Muscle of leg (tissue), 11 donors: ENCODE data around the gene FKBP8. TPM values are rescaled to one million over a fixed set of nuclear protein-coding genes. Genes with fewer than 3 reads are reported as not detected.

Experiments used
- DNase-seq: peaks from one replicate; pipeline ENCODE4 v3.0.0; 2013
- H3K27ac ChIP-seq: one replicate; pipeline ENCODE4 v1.5.1; 2013; ENCODE audit warnings: mild to moderate bottlenecking, low read length, control low read depth
- H3K27me3 ChIP-seq: one replicate; pipeline ENCODE4 v1.6.1; 2013; ENCODE audit warnings: low read length; ENCODE audit not compliant: control insufficient read depth, insufficient read depth
- H3K36me3 ChIP-seq: one replicate; pipeline ENCODE4 v1.6.1; 2013; ENCODE audit warnings: low read length; ENCODE audit not compliant: control insufficient read depth, insufficient read depth
- H3K4me1 ChIP-seq: one replicate; pipeline ENCODE4 v1.6.1; 2013; ENCODE audit warnings: low read length; ENCODE audit not compliant: control insufficient read depth, insufficient read depth
- H3K4me3 ChIP-seq: one replicate; pipeline ENCODE4 v1.5.1; 2013; ENCODE audit warnings: low read length, control low read depth
- H3K9me3 ChIP-seq: replicated peaks from 2 replicates; pipeline ENCODE4 v1.6.1; 2013; ENCODE audit warnings: low read depth, low read length; ENCODE audit not compliant: control insufficient read depth
- WGBS: methylation state at CpG from one replicate; pipeline ENCODE4 v1.1.5; 2013; ENCODE audit warnings: missing lambda C conversion rate; ENCODE audit not compliant: insufficient coverage; 5-methylcytosine and 5-hydroxymethylcytosine counted together
- polyA plus RNA-seq, 8 donors: library from polyadenylated mRNA; unstranded; fragments of 120-200 nt; gene quantifications; one replicate each; pipeline versions ENCODE4 v1.2.1 to v1.2.3, GENCODE V29; 2013; ENCODE audit warnings: inconsistent platforms in 1 of 8, low replicate concordance in 1 of 8; ENCODE audit not compliant: insufficient read length in 8 of 8, insufficient read depth in 1 of 8
- total RNA-seq: library from RNA; stranded (reverse); fragments of 120-200 nt; gene quantifications from one replicate; pipeline ENCODE4 v1.2.4, GENCODE V29; 2013

FKBP8 gene
- total and polyA plus RNA-seq, 9 donors = 98.8 to 150 (median 136) TPM

- Histone ChIP-seq H3K36me3 (no peaks in the 10 kb centered on the region), H3K27ac (no peak overlapping the region), H3K27me3 (no peaks in the 10 kb centered on the region), H3K9me3 (no peaks in the 10 kb centered on the region), H3K4me1 (peaks cover 45% of the 10 kb centered on the region), H3K4me3 (no peak overlapping the region)
- WGBS = 90% methylated on average over 5 of the region's 5 CpGs
- no peak for DNase-seq
These were observed 58.4 kb downstream of the FKBP8 start for GRCh38 chr19:18484992-18485391.

DNA sequence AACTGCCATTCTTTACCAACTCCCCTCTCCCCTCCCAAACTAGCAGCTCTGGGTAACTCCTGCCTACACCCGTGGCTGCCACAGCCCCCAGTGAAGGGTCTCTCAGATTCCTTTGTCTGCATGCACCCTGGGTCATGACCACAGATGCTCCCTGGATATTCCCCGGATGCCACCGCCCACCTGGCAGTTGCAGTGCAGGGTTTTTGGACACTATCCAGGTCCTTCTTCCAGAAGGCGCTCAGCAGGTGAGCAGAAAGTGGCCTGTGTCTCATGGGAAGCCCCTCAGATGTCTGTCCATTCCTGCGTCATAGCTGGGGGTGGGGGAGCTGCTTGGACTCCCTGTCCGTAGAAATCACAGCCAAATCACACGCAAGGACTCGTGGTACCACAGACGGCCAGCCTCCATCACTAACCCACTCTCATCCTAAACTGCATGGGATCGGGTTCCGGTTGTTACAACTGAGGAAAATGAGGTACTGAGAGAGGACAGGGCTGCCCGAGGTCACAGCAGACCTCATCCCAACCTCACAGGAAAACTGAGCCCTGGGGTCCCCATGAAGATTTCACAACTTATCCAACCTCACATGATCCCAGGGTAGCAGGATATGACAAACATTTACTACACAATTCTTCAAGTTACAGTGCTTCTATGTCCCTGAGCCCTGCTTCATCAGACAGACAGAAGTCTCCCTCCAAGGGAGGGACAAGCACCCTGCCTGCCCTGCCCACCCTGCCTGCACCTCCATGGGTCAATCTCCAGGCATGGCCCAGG lies 60.1 kb downstream of the FKBP8 start:
- Histone ChIP-seq H3K27me3 (no peaks in the 10 kb centered on the region), H3K36me3 (no peaks in the 10 kb centered on the region), H3K9me3 (no peaks in the 10 kb centered on the region), H3K4me1 (peaks cover 48% of the 10 kb centered on the region), H3K4me3 (no peak overlapping the region), H3K27ac (no peak overlapping the region)
- WGBS = 50% methylated on average over 4 of the region's 12 CpGs
- no peak for DNase-seq

Other genes with a start within 250 kb of the FKBP8 start
- gene LSM4, start 220.5 kb downstream of the FKBP8 start, total RNA-seq = 129 TPM
- 100 to 1,000 TPM in 2 of 8 donors, 10 to 100 TPM in 6; 85.2 to 112 (median 93.2) TPM for gene LSM4, start 220.5 kb downstream of the FKBP8 start, polyA plus RNA-seq
- gene PGPEP1, start 203.0 kb downstream of the FKBP8 start, total RNA-seq = 10.8 TPM
- gene PGPEP1, start 203.0 kb downstream of the FKBP8 start, polyA plus RNA-seq = 10 to 100 TPM in 2 of 8 donors, 1 to 10 TPM in 6; 7.7 to 14.9 (median 9.3) TPM
- gene GDF15, start 157.4 kb downstream of the FKBP8 start, total RNA-seq = 0.62 TPM
- gene GDF15, start 157.4 kb downstream of the FKBP8 start, polyA plus RNA-seq = 1 to 10 TPM in 2 of 8 donors, under 1 TPM in 6; 0.33 to 1.8 (median 0.80) TPM
- 1.5 TPM for gene LRRC25, start 146.0 kb downstream of the FKBP8 start, total RNA-seq
- 1 to 10 TPM; 1.2 to 2.4 (median 1.7) TPM for gene LRRC25, start 146.0 kb downstream of the FKBP8 start, polyA plus RNA-seq
- 77.1 TPM for gene SSBP4, start 124.2 kb downstream of the FKBP8 start, total RNA-seq
- 100 to 1,000 TPM; 104 to 156 (median 120) TPM for gene SSBP4, start 124.2 kb downstream of the FKBP8 start, polyA plus RNA-seq
- gene ISYNA1, start 105.4 kb downstream of the FKBP8 start, total RNA-seq = 85.8 TPM
- 100 to 1,000 TPM; 122 to 221 (median 180) TPM for gene ISYNA1, start 105.4 kb downstream of the FKBP8 start, polyA plus RNA-seq
- gene ELL, start 21.5 kb downstream of the FKBP8 start, total RNA-seq = 11.4 TPM
- gene ELL, start 21.5 kb downstream of the FKBP8 start, polyA plus RNA-seq = 10 to 100 TPM; 14.1 to 20.3 (median 16.7) TPM
- 47.1 TPM for gene KXD1, start 14.3 kb upstream of the FKBP8 start, total RNA-seq
- gene KXD1, start 14.3 kb upstream of the FKBP8 start, polyA plus RNA-seq = 10 to 100 TPM; 60.1 to 82.3 (median 75.3) TPM
- gene UBA52, start 28.3 kb upstream of the FKBP8 start, total RNA-seq = 1,370 TPM
- 1,000 to 10,000 TPM; 1,127 to 1,404 (median 1,245) TPM for gene UBA52, start 28.3 kb upstream of the FKBP8 start, polyA plus RNA-seq
- gene REX1BD, start 45.2 kb upstream of the FKBP8 start, total RNA-seq = 61.5 TPM
- 10 to 100 TPM; 27.4 to 45.1 (median 36.1) TPM for gene REX1BD, start 45.2 kb upstream of the FKBP8 start, polyA plus RNA-seq
- gene CRLF1, start 63.2 kb upstream of the FKBP8 start, total RNA-seq = 35.0 TPM
- gene CRLF1, start 63.2 kb upstream of the FKBP8 start, polyA plus RNA-seq = 10 to 100 TPM; 11.0 to 52.6 (median 36.1) TPM
- 3.9 TPM for gene TMEM59L, start 69.3 kb upstream of the FKBP8 start, total RNA-seq
- 10 to 100 TPM in 7 of 8 donors, 1 to 10 TPM in 1; 4.4 to 23.6 (median 15.1) TPM for gene TMEM59L, start 69.3 kb upstream of the FKBP8 start, polyA plus RNA-seq
- gene KLHL26, start 93.5 kb upstream of the FKBP8 start, total RNA-seq = 2.0 TPM
- gene KLHL26, start 93.5 kb upstream of the FKBP8 start, polyA plus RNA-seq = 1 to 10 TPM; 3.2 to 5.8 (median 4.1) TPM
- gene CRTC1, start 140.1 kb upstream of the FKBP8 start, total RNA-seq = 4.3 TPM
- gene CRTC1, start 140.1 kb upstream of the FKBP8 start, polyA plus RNA-seq = 10 to 100 TPM; 11.5 to 18.7 (median 15.0) TPM
- gene COMP, start 247.7 kb upstream of the FKBP8 start, total RNA-seq = 13.8 TPM
- 10 to 100 TPM in 3 of 8 donors, 1 to 10 TPM in 4, under 1 TPM in 1; 0.88 to 96.3 (median 8.3) TPM for gene COMP, start 247.7 kb upstream of the FKBP8 start, polyA plus RNA-seq